DND-41 (cell line): ENCODE results near the gene FAF1.

Source experiments
- EZH2 ChIP-seq: IDR thresholded peaks from 3 replicates; pipeline ENCODE4 v1.6.1; 2012; ENCODE audit warnings: borderline replicate concordance, low read depth, mild to moderate bottlenecking, moderate library complexity, low read length, inconsistent platforms; ENCODE audit not compliant: severe bottlenecking
- TF ChIP-seq, protein P1 (sequence below): IDR thresholded peaks from 2 replicates; pipeline ENCODE4 v1.5.1; 2012; ENCODE audit warnings: borderline replicate concordance, low read length, moderate library complexity, mild to moderate bottlenecking; ENCODE audit not compliant: poor library complexity, severe bottlenecking; ENCODE audit errors: extremely low read depth

DNA sequence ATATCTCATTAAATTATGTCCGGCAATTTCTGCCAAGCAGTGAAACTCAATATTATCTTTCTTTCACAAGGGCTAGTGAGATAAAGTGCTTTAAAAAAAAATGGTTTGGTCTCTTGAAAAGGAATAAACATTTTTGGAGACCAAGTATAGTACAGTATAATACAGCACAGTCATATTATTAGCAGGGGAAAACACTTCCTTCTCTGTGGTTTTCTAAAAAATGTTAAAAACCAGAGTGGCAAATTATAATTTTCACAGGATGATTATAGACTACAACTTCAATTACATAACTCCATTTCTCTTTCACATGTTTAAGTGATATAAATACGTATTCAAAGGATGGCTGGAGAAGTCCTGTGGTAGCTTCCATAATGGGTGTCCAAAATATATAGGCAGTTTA, 366.6 kb downstream of the FAF1 start:
- TF ChIP-seq, protein P1, sequence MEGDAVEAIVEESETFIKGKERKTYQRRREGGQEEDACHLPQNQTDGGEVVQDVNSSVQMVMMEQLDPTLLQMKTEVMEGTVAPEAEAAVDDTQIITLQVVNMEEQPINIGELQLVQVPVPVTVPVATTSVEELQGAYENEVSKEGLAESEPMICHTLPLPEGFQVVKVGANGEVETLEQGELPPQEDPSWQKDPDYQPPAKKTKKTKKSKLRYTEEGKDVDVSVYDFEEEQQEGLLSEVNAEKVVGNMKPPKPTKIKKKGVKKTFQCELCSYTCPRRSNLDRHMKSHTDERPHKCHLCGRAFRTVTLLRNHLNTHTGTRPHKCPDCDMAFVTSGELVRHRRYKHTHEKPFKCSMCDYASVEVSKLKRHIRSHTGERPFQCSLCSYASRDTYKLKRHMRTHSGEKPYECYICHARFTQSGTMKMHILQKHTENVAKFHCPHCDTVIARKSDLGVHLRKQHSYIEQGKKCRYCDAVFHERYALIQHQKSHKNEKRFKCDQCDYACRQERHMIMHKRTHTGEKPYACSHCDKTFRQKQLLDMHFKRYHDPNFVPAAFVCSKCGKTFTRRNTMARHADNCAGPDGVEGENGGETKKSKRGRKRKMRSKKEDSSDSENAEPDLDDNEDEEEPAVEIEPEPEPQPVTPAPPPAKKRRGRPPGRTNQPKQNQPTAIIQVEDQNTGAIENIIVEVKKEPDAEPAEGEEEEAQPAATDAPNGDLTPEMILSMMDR, result no peak
- no peak for TF ChIP-seq EZH2
